ENCODE measurements around the gene AK8.
A peak's percentile ranks its signal among the peaks of the same experiment; 100 is the strongest.

AK8 gene

DNA sequence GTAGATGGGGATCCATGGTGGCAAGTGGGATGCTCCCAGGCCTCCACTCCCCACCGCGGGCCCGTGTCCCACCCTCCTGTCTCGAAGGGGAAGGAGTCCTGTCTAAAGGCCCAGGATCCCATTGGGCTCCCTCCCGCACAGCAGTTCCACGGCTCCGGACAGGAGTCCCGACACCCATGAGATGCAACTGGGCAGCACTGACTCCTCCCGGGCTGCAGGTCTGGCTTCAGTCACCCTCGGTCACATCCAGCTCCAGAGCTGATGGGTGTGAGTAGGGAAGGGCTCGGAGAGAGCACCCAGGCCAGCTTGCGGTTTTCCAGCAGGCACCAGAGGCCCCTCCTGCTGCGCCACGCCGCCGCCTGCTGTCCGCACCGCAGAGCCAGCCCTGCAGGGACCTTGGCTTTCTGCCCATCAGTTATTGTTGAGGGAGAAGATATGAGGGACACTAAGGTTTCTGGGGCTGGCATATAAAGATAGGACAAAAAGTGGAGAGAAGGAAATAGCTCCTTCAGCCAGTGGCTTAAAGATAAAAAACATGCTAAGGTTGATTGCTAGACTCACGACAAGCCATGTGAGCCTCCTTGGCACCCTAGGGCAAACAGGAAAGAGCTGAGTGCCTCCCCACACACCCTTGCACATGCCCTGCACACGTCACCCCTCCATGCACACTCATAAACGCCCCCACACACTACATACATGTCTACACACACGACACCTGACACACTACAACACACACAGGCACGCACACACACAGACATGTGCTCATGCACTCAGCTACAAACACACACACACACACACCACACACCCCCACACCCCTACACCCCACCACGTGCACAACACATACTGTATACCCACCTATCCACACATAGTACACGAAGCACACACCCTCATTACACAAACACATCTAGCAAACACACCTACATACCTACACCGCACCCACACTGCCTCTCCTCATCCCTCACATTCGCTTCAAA is 79.0 kb downstream of the AK8 start:
- H3K4me3 ChIP-seq (ENCODE audit: low read depth, low read length), result no peak overlapping the region
- no peaks in the 10 kb centered on the region for H3K9me3 ChIP-seq (ENCODE audit: severe bottlenecking)
- H3K27me3 ChIP-seq (ENCODE audit: insufficient read depth, low read depth, severe bottlenecking), result no peaks in the 10 kb centered on the region
- TF ChIP-seq, protein P1, sequence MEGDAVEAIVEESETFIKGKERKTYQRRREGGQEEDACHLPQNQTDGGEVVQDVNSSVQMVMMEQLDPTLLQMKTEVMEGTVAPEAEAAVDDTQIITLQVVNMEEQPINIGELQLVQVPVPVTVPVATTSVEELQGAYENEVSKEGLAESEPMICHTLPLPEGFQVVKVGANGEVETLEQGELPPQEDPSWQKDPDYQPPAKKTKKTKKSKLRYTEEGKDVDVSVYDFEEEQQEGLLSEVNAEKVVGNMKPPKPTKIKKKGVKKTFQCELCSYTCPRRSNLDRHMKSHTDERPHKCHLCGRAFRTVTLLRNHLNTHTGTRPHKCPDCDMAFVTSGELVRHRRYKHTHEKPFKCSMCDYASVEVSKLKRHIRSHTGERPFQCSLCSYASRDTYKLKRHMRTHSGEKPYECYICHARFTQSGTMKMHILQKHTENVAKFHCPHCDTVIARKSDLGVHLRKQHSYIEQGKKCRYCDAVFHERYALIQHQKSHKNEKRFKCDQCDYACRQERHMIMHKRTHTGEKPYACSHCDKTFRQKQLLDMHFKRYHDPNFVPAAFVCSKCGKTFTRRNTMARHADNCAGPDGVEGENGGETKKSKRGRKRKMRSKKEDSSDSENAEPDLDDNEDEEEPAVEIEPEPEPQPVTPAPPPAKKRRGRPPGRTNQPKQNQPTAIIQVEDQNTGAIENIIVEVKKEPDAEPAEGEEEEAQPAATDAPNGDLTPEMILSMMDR (IDR thresholded peaks at IDR 0.05; ENCODE audit: low read depth, low read length), result peak; percentile 91
- DNase-seq, result peak; percentile 78
- H3K27ac ChIP-seq, result no peak overlapping the region
- H3K36me3 ChIP-seq, result no peaks in the 10 kb centered on the region

DNA sequence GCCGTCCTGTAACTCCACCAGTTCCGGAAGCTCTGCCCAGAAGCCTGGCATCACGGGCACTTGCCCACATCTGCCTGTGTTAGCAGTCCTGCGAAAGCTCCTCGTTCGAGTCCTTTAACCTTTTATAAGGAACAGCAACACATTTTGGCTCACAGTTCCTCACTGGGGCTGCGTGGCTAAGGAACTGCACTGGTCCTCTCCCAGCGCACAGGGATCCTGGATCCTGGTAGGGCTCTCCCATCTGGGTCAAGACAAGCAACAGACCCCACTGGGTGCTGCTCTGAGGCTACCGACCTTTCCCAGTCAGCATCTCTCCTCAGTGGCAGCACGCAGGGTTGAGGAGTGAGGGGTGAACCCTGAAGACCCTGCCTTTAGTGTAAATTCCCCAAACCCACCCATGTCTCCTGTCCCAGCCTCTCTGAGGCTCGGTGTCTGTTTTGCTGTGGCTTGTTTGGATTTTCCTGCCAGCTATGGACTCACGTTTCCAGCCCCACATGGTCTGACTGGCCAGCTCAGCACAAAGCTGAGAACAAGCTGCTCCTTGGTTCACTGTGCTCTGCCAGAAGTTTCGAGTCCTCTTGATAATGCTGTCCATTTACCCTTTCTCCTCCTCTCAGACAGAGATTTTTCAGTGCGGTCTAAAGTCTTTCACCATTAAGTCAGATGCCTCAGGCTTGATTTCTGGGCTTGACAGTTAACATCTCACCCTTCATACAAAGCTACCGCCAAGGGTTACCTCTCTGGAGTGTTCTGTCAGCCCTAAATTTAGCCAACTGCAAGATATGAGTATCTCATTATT is 80.0 kb downstream of the AK8 start:
- H3K4me3 ChIP-seq (ENCODE audit: low read depth, low read length), result no peak overlapping the region
- DNase-seq, result no peak
- no peaks in the 10 kb centered on the region for H3K36me3 ChIP-seq
- TF ChIP-seq, protein P1 (IDR thresholded peaks at IDR 0.05; ENCODE audit: low read depth, low read length), result no peak
- no peak overlapping the region for H3K27ac ChIP-seq
- H3K9me3 ChIP-seq (ENCODE audit: severe bottlenecking), result no peaks in the 10 kb centered on the region
- no peaks in the 10 kb centered on the region for H3K27me3 ChIP-seq (ENCODE audit: insufficient read depth, low read depth, severe bottlenecking)

DNA sequence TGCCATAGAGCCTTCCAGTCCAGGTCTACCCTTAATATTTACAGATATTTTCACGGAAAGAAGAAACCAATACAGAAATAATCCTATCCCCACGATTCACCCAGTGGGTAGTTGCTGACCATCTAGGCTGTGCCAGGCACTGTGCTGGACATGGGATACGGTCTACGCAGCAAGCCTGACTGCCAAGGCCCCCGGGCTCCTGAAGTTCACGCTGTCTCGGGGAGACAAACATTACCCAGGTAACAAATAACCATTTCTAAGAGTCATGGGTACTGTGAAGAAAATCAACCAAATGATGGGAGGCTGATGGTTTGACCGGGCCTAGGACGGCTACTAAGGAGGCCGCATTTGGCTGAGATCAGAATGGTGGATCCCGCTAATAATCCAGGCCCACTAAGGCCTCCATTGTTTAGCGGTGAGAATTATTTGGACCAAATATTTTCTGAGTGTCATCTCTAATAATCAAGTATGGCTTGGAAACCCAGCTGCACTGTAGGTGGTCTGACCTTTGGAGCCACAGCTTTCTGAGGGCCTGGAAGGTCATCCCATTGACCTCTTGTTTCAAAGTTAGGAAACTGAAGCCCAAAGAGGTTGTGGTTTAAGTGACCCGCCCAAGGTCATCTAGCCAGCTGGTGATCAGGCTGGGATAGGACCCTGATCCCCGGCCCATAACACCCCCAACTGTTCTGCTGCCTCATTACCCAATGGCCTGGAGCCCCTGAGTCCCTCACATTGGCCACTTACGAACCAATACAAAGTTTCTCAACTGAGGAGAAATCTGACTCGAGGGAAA is 82.4 kb downstream of the AK8 start:
- no peak overlapping the region for H3K27ac ChIP-seq
- H3K27me3 ChIP-seq (ENCODE audit: insufficient read depth, low read depth, severe bottlenecking), result no peaks in the 10 kb centered on the region
- no peaks in the 10 kb centered on the region for H3K36me3 ChIP-seq
- no peaks in the 10 kb centered on the region for H3K9me3 ChIP-seq (ENCODE audit: severe bottlenecking)
- no peak overlapping the region for H3K4me3 ChIP-seq (ENCODE audit: low read depth, low read length)
- no peak for DNase-seq
- TF ChIP-seq, protein P1 (IDR thresholded peaks at IDR 0.05; ENCODE audit: low read depth, low read length), result no peak

DNA sequence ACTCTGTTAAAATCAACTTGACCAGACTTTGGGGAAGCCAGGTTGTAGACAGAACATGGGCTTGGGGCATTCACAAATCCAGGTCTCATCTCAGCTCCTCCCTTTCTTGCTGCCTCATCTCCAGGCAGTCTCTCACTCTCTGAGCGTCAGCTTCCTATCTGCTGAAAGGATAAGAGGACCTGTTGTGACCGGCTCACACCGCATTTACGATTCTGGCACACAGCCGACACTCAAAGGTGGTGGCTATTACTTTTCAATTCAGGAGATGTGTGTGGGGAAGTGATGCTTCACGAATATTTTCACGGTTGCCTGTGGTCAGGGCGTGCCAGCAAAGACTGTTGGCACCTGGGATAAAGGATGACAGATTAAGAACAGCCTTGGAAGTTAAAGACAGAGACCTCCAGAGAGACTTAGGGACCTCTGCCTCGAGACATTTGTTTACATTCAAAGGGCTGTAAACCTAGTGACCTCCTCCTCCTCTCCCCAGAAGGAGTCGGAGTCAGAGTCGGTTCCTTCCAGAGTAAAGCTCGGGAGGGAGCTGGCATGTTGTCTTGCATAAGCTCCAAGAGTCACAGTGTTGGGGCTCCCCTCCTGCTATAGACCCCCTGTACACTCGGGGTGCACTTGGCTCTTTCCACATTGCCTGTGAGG is 83.2 kb downstream of the AK8 start:
- TF ChIP-seq, protein P1 (IDR thresholded peaks at IDR 0.05; ENCODE audit: low read depth, low read length), result no peak

More for the DNA sequence above, 83.2 kb downstream of the AK8 start:
- Histone ChIP-seq H3K36me3 (no peaks in the 10 kb centered on the region), H3K27me3 (ENCODE audit: insufficient read depth, low read depth, severe bottlenecking) (no peaks in the 10 kb centered on the region), H3K4me3 (ENCODE audit: low read depth, low read length) (no peak overlapping the region), H3K27ac (no peak overlapping the region), H3K9me3 (ENCODE audit: severe bottlenecking) (no peaks in the 10 kb centered on the region)
- no peak for DNase-seq
